Neural progenitor cell (in vitro differentiated cells): ENCODE measurements around the gene DAPK2. TPM values are rescaled to one million over a fixed set of nuclear protein-coding genes. Genes with fewer than 3 reads are reported as not detected.

Experiments used
- DNase-seq: peaks from one replicate; pipeline ENCODE4 v3.0.0-alpha.2; 2016; ENCODE audit warnings: low spot score
- H2AFZ ChIP-seq: fragments of 200-600 bp; sonication (generic); replicated peaks from 2 replicates; pipeline ENCODE4 v1.6.1; 2016; ENCODE audit warnings: antibody characterized with exemption
- H3F3A ChIP-seq: fragments of 200-600 bp; sonication (generic); 2 replicates; pipeline ENCODE4 v1.6.1; 2016; ENCODE audit warnings: antibody characterized with exemption, low read depth
- H3K27ac ChIP-seq: fragments of 200-600 bp; sonication (generic); 2 replicates; pipeline ENCODE4 v1.5.1; 2016; ENCODE audit warnings: mild to moderate bottlenecking
- H3K27me3 ChIP-seq: fragments of 200-600 bp; sonication (generic); 2 replicates; pipeline ENCODE4 v1.6.1; 2016; ENCODE audit warnings: mild to moderate bottlenecking, moderate library complexity
- H3K36me3 ChIP-seq: fragments of 200-600 bp; sonication (generic); 2 replicates; pipeline ENCODE4 v1.5.1; 2016
- H3K4me1 ChIP-seq: fragments of 200-600 bp; sonication (generic); 2 replicates; pipeline ENCODE4 v1.6.1; 2016; ENCODE audit warnings: mixed run types
- H3K4me2 ChIP-seq: fragments of 200-600 bp; sonication (generic); 2 replicates; pipeline ENCODE4 v1.6.1; 2016
- H3K4me3 ChIP-seq: fragments of 200-600 bp; sonication (generic); 2 replicates; pipeline ENCODE4 v1.5.1; 2016
- H3K79me2 ChIP-seq: fragments of 200-600 bp; sonication (generic); 2 replicates; pipeline ENCODE4 v1.6.1; 2016; ENCODE audit warnings: low read depth
- H3K9ac ChIP-seq: fragments of 200-600 bp; sonication (generic); 2 replicates; pipeline ENCODE4 v1.6.1; 2016
- H3K9me3 ChIP-seq: fragments of 200-600 bp; sonication (generic); 2 replicates; pipeline ENCODE4 v1.5.1; 2016; ENCODE audit warnings: low read depth
- H4K20me1 ChIP-seq: fragments of 200-600 bp; sonication (generic); 2 replicates; pipeline ENCODE4 v1.6.1; 2016; ENCODE audit warnings: low read depth
- H3K27ac Mint-ChIP-seq: 3 replicates; pipeline ENCODE4 v1.8.0; 2021; ENCODE audit warnings: mixed read lengths
- H3K27me3 Mint-ChIP-seq: 2 replicates; pipeline ENCODE4 v1.8.0; 2022; ENCODE audit warnings: low read depth, mild to moderate bottlenecking, inconsistent platforms, moderate library complexity, mixed read lengths; ENCODE audit not compliant: insufficient read depth
- H3K36me3 Mint-ChIP-seq: 3 replicates; pipeline ENCODE4 v1.8.0; 2021; ENCODE audit warnings: mixed read lengths
- H3K4me1 Mint-ChIP-seq: 3 replicates; pipeline ENCODE4 v1.8.0; 2021; ENCODE audit warnings: mixed read lengths
- H3K4me3 Mint-ChIP-seq: 3 replicates; pipeline ENCODE4 v1.8.0; 2021; ENCODE audit warnings: mild to moderate bottlenecking, moderate library complexity, mixed read lengths
- H3K9me3 Mint-ChIP-seq: 3 replicates; pipeline ENCODE4 v1.8.0; 2020; ENCODE audit warnings: mixed read lengths
- CTCF ChIP-seq: fragments of 200-600 bp; sonication (generic); IDR thresholded peaks from 2 replicates; pipeline ENCODE4 v1.5.1; 2017; ENCODE audit warnings: antibody characterized with exemption, mild to moderate bottlenecking
- EZH2 ChIP-seq: fragments of 200-600 bp; sonication (generic); IDR thresholded peaks from 2 replicates; pipeline ENCODE4 v1.6.1; 2017; ENCODE audit warnings: antibody characterized with exemption, mild to moderate bottlenecking, moderate library complexity
- EZH2phosphoT487 ChIP-seq: fragments of 200-600 bp; sonication (generic); IDR thresholded peaks from 2 replicates; pipeline ENCODE4 v1.6.1; 2017; ENCODE audit warnings: antibody characterized with exemption
- total RNA-seq: library from RNA; depleted of rRNA; stranded (reverse); fragments of >200 nt; gene quantifications from 2 replicates; pipeline ENCODE4 v1.2.3, GENCODE V29; 2015; ENCODE audit warnings: low replicate concordance

The DAPK2 gene
- total RNA-seq, 1 donor from 2014 or later = 5.4 TPM

- no peaks in the 10 kb centered on the region for H3F3A ChIP-seq
- no peak for DNase-seq
- Mint-ChIP-seq H3K9me3 (no peaks in the 10 kb centered on the region), H3K27ac (no peak overlapping the region), H3K27me3 (peaks cover 7% of the 10 kb centered on the region), H3K36me3 (no peaks in the 10 kb centered on the region), H3K4me3 (no peak overlapping the region), H3K4me1 (peaks cover 9% of the 10 kb centered on the region)
- H3K9me3 ChIP-seq = no peaks in the 10 kb centered on the region
- no peak overlapping the region for H2AFZ ChIP-seq
- no peak overlapping the region for H3K27ac ChIP-seq
- TF ChIP-seq EZH2phosphoT487 = no peak
- no peak for TF ChIP-seq CTCF
- no peak for TF ChIP-seq EZH2
- peaks cover 3% of the 10 kb centered on the region for H3K4me1 ChIP-seq
- no peaks in the 10 kb centered on the region for H3K79me2 ChIP-seq
- H4K20me1 ChIP-seq = no peaks in the 10 kb centered on the region
- H3K27me3 ChIP-seq = no peaks in the 10 kb centered on the region
- H3K4me3 ChIP-seq = no peak overlapping the region
- H3K9ac ChIP-seq = no peak overlapping the region
- H3K4me2 ChIP-seq = no peak overlapping the region
- H3K36me3 ChIP-seq = no peaks in the 10 kb centered on the region
These were observed 102.2 kb downstream of the DAPK2 start for GRCh38 chr15:63943829-63944680.

- Mint-ChIP-seq H3K9me3 (no peaks in the 10 kb centered on the region), H3K4me1 (peaks cover 14% of the 10 kb centered on the region), H3K27me3 (peaks cover 5% of the 10 kb centered on the region), H3K36me3 (no peaks in the 10 kb centered on the region), H3K4me3 (no peak overlapping the region), H3K27ac (no peak overlapping the region)
- H3K4me2 ChIP-seq = no peak overlapping the region
- no peak overlapping the region for H2AFZ ChIP-seq
- no peak overlapping the region for H3K27ac ChIP-seq
- no peaks in the 10 kb centered on the region for H4K20me1 ChIP-seq
- no peaks in the 10 kb centered on the region for H3K9me3 ChIP-seq
- H3F3A ChIP-seq = no peaks in the 10 kb centered on the region
- no peak overlapping the region for H3K9ac ChIP-seq
- no peak for DNase-seq
- no peaks in the 10 kb centered on the region for H3K27me3 ChIP-seq
- no peak for TF ChIP-seq CTCF
- no peak for TF ChIP-seq EZH2
- TF ChIP-seq EZH2phosphoT487 = no peak
- no peaks in the 10 kb centered on the region for H3K79me2 ChIP-seq
- peaks cover 3% of the 10 kb centered on the region for H3K4me1 ChIP-seq
- H3K4me3 ChIP-seq = no peak overlapping the region
- H3K36me3 ChIP-seq = no peaks in the 10 kb centered on the region
These were observed 103.6 kb downstream of the DAPK2 start for GRCh38 chr15:63942486-63943365.

- Histone ChIP-seq H3K9me3 (no peaks in the 10 kb centered on the region), H3K9ac (no peak overlapping the region), H3K79me2 (no peaks in the 10 kb centered on the region), H3K27me3 (no peaks in the 10 kb centered on the region), H3K4me1 (peaks cover 3% of the 10 kb centered on the region), H3K4me2 (no peak overlapping the region), H2AFZ (no peak overlapping the region), H3K4me3 (no peak overlapping the region), H3K36me3 (no peaks in the 10 kb centered on the region), H4K20me1 (no peaks in the 10 kb centered on the region), H3F3A (no peaks in the 10 kb centered on the region), H3K27ac (no peak overlapping the region)
- peaks cover 14% of the 10 kb centered on the region for H3K4me1 Mint-ChIP-seq
- H3K4me3 Mint-ChIP-seq = no peak overlapping the region
- TF ChIP-seq EZH2phosphoT487 = no peak
- TF ChIP-seq EZH2 = no peak
- no peak for TF ChIP-seq CTCF
- peaks cover 2% of the 10 kb centered on the region for H3K27me3 Mint-ChIP-seq
- no peak for DNase-seq
- H3K27ac Mint-ChIP-seq = no peak overlapping the region
- H3K9me3 Mint-ChIP-seq = no peaks in the 10 kb centered on the region
- H3K36me3 Mint-ChIP-seq = no peaks in the 10 kb centered on the region
These were observed 104.4 kb downstream of the DAPK2 start for GRCh38 chr15:63941698-63942465.
